Measurements from ENCODE around the gene MAOB.
"Not testable (repeated sequence)": the region's sequence is repeated elsewhere in the genome, so short reads cannot be mapped to it uniquely, and the experiment has no call there.

Gene MAOB

GRCh38 chrX:43882294-43882681 lies at the start of gene MAOB:
MAOB (minus strand) TSS chrX:43882450; CDS start chrX:43882299, 151 bp downstream.
- no peak for DNase-seq (ENCODE audit: low spot score)

- DNase-seq (ENCODE audit: low spot score) = not testable (repeated sequence)
These were observed 39.8 kb upstream of the MAOB start for GRCh38 chrX:43922032-43922431.

GRCh38 chrX:43910772-43911171 lies 28.5 kb upstream of the MAOB start:
- DNase-seq (ENCODE audit: low spot score) = not testable (repeated sequence)

- DNase-seq (ENCODE audit: low spot score) = no peak
These were observed 27.8 kb upstream of the MAOB start for GRCh38 chrX:43910012-43910411.

- no peak for DNase-seq (ENCODE audit: low spot score)
These were observed 26.9 kb upstream of the MAOB start for GRCh38 chrX:43909141-43909540.

- no peak for DNase-seq (ENCODE audit: low spot score)
These were observed 17.9 kb upstream of the MAOB start for GRCh38 chrX:43899878-43900815.

GRCh38 chrX:43898406-43899035 lies 16.3 kb upstream of the MAOB start:
- DNase-seq (ENCODE audit: low spot score) = no peak

GRCh38 chrX:43897290-43897689 lies 15.0 kb upstream of the MAOB start:
- DNase-seq (ENCODE audit: low spot score) = no peak

GRCh38 chrX:43892336-43892870 lies 10.2 kb upstream of the MAOB start:
- no peak for DNase-seq (ENCODE audit: low spot score)

GRCh38 chrX:43885617-43886016 lies 3.4 kb upstream of the MAOB start:
- no peak for DNase-seq (ENCODE audit: low spot score)

- DNase-seq (ENCODE audit: low spot score) = no peak
These were observed 598 bp downstream of the MAOB start for GRCh38 chrX:43881410-43882293.

- DNase-seq (ENCODE audit: low spot score) = no peak
These were observed 1.8 kb downstream of the MAOB start for GRCh38 chrX:43880425-43880824.

- DNase-seq (ENCODE audit: low spot score) = no peak
These were observed 3.2 kb downstream of the MAOB start for GRCh38 chrX:43878906-43879526.

GRCh38 chrX:43876680-43877079 lies 5.6 kb downstream of the MAOB start:
- DNase-seq (ENCODE audit: low spot score) = no peak

- DNase-seq (ENCODE audit: low spot score) = no peak
These were observed 11.4 kb downstream of the MAOB start for GRCh38 chrX:43870758-43871419.

GRCh38 chrX:43870011-43870410 lies 12.2 kb downstream of the MAOB start:
- DNase-seq (ENCODE audit: low spot score) = no peak

- DNase-seq (ENCODE audit: low spot score) = no peak
These were observed 13.5 kb downstream of the MAOB start for GRCh38 chrX:43868791-43869190.

- no peak for DNase-seq (ENCODE audit: low spot score)
These were observed 15.8 kb downstream of the MAOB start for GRCh38 chrX:43866423-43866822.

- DNase-seq (ENCODE audit: low spot score) = no peak
These were observed 16.5 kb downstream of the MAOB start for GRCh38 chrX:43865791-43866190.

- DNase-seq (ENCODE audit: low spot score) = no peak
These were observed 19.8 kb downstream of the MAOB start for GRCh38 chrX:43862434-43862833.

GRCh38 chrX:43861750-43862149 lies 20.5 kb downstream of the MAOB start:
- DNase-seq (ENCODE audit: low spot score) = no peak
